HG02852 (cell line): ENCODE measurements around the gene APLP2.
"Not testable (repeated sequence)": the region's sequence is repeated elsewhere in the genome, so short reads cannot be mapped to it uniquely, and the experiment has no call there.

Experiments
- ATAC-seq: cut with Tn5 transposase; IDR thresholded peaks from one replicate; pipeline ENCODE4 v1.9.1; 2021; ENCODE audit warnings: mild to moderate bottlenecking, moderate library complexity; ENCODE audit not compliant: unreplicated experiment

APLP2 gene

GRCh38 chr11:130165601-130166456, 96.1 kb downstream of the APLP2 start:
- no peak for ATAC-seq

GRCh38 chr11:130166457-130166784, 96.7 kb downstream of the APLP2 start:
- peak; percentile 78 for ATAC-seq

- no peak for ATAC-seq
Measured at GRCh38 chr11:130167146-130167545, 97.5 kb downstream of the APLP2 start.

GRCh38 chr11:130168105-130168504, 98.4 kb downstream of the APLP2 start:
- ATAC-seq: no peak

- no peak for ATAC-seq
Measured at GRCh38 chr11:130170345-130170744, 100.7 kb downstream of the APLP2 start.

GRCh38 chr11:130171534-130171933, 101.8 kb downstream of the APLP2 start:
- no peak for ATAC-seq

- ATAC-seq: not testable (repeated sequence)
Measured at GRCh38 chr11:130172001-130172400, 102.3 kb downstream of the APLP2 start.

DNA sequence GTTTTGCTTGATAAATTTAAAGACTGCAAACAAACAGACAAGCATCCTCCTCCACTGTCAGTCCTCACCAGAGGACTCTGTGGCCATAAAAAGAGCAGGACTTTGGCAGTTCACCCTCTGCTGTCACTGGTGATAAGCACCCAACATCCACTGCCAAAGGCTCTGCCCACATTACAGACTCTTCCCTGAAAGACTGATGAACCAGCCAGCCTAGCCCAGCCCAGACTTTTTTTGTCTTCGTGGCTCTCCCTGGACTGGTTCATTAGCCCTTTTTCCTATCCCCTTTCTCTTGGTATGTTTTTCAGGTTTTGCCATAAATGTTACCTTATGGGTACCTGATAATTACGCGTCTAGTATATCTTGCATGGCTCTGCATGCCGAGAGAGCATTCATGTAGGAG, 104.9 kb downstream of the APLP2 start:
- ATAC-seq: no peak

DNA sequence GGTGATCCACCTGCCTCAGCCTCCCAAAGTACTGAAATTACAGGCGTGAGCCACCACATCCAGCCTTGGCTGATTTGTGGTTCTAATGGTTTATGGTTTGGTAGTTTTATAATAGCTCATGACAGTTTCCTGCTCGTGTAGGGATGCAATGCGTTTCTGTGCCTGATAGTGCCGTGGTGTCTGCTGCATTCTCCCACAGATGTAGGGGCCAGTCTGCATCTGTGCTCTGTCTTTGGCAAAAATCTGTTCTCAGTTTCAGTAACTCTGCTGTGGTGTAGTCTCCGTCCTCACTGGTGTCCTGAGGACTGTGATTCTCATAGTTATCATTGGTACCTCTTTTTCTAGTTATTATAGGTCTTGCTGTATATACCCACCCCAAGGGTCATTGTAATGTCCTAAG, 106.2 kb downstream of the APLP2 start:
- no peak for ATAC-seq

- no peak for ATAC-seq
Measured at GRCh38 chr11:130177782-130178181, 108.1 kb downstream of the APLP2 start.

DNA sequence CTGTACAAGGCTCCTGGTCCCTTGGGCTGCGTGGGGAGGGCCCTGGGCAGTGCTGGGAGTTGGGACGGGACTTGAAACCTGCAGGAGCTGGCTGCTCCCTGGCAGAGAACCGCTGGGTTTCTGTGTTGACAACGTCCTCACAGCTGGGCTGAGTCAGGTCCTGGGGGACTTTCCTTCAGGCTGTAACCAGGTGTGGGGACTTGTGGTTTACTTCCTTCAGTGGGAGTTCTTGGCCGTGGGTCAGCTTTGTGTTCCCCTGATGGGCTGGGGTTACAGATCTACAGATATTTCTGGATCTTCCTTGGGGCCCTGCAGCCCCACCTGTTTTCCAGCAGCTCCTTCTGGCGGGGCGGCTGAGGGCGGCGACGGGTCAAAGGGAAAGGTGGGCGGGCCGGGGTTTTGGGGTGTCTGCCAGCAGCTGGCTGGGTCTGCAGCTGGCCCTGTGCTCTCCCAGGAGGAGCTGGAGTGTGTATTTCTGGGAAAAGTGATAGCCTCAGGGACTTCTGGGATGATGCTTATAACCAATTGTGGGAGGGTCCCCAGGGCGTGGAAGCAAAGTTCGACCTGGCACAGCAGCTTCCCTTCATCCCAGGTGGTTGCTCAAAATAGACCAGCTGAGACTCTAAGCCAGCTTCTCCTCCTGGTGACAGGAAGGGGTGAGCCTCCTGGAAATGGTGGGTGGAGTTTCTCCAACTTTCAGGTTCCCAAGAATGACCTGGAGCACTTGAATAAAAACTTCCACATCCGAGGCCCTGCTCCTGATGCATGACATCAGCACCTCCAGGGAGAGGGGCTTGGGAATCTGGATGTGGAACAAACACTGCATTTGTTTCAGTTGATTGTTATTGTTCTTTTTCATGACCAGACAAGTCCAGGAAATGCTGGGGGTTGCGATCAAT, 109.0 kb downstream of the APLP2 start:
- no peak for ATAC-seq

- ATAC-seq: no peak
Measured at GRCh38 chr11:130179396-130180306, 110.0 kb downstream of the APLP2 start.

GRCh38 chr11:130180491-130180890, 110.8 kb downstream of the APLP2 start:
- ATAC-seq: peak; percentile 58

DNA sequence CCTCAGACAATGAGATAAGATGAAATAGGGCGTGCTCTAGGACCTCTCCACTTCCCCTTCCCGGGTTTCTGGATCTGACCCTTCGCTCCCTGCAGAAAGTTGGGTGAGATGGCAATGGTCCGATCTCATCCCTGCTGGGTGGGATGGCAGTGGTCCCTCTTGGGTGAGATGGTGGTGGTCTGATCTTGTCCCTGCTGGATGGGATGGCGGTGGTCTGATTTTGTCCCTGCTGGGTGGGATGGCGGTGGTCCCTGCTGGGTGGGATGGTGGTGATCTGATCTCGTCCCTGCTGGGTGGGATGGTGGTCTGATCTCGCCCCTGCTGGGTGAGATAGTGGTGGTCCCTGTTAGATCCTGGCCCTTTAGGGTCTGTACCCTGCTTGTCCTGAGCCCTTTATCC, 111.2 kb downstream of the APLP2 start:
- peak; percentile 9 for ATAC-seq

- peak; percentile 55 for ATAC-seq
Measured at GRCh38 chr11:130181295-130182272, 111.9 kb downstream of the APLP2 start.

DNA sequence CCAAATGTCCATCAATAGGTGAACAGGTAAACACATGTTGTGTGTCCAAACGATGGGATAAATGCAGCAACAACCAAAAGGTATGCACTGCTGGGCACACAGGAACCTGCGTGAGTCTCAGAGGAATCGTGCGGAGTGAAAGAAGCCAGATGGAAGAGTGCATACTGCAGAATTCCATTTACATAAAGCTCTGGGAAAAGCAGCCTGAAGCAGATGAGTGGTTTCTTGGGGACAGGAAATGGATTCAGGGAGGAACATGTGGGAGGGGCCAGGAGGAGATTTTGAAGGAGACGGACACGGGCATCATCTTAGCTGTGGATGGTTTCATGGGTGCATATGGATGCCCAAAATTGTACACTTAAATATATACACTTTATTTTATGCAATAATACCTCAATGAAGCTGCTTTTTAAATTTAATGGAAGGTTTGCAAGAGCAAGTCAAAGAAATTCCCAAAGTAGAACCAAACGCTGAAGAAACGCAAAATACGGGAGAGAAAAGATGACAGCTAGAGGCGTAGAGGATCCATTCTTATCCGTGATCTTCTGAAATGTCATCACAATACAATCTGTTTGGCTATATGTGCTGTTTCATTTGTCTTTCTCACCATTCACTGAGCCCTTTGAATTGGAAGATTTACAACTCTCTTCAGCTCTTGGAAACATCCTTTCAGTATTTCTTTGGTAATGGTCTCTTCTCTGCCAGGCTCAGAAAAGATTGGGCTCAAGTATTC, 114.3 kb downstream of the APLP2 start:
- ATAC-seq: no peak

- no peak for ATAC-seq
Measured at GRCh38 chr11:130187096-130187495, 117.4 kb downstream of the APLP2 start.

GRCh38 chr11:130188047-130188446, 118.4 kb downstream of the APLP2 start:
- ATAC-seq: no peak
